Activated CD4-positive, alpha-beta memory T cell treated with anti-CD3 and anti-CD28 coated beads for 36 hours (primary cell): ENCODE measurements around the gene ADRA2C. TPM values are rescaled to one million over a fixed set of nuclear protein-coding genes. Genes with fewer than 3 reads are reported as not detected.

Source experiments
- CTCF ChIA-PET: fragments of 350-600 bp; sonication (Branson Sonifier 250); formaldehyde crosslinking; loops from one replicate; lab custom pipeline; 2021; ENCODE audit warnings: antibody characterized with exemption, inconsistent platforms; lab: Charles Lee
- POLR2A ChIA-PET: fragments of 350-600 bp; sonication (Branson Sonifier 250); formaldehyde crosslinking; loops from one replicate; lab custom pipeline; 2021; ENCODE audit warnings: antibody characterized with exemption; lab: Charles Lee
- DNase-seq: peaks from one replicate; pipeline ENCODE4 v3.0.0-alpha.2; 2020
- H3K27ac Mint-ChIP-seq: one replicate; pipeline ENCODE4 v1.8.0; 2021; ENCODE audit warnings: mixed read lengths
- H3K27me3 Mint-ChIP-seq: one replicate; pipeline ENCODE4 v1.8.0; 2021; ENCODE audit warnings: mixed read lengths
- H3K36me3 Mint-ChIP-seq: one replicate; pipeline ENCODE4 v1.8.0; 2021; ENCODE audit warnings: mixed read lengths
- H3K4me1 Mint-ChIP-seq: one replicate; pipeline ENCODE4 v1.8.0; 2021; ENCODE audit warnings: low read depth, mixed read lengths
- H3K4me3 Mint-ChIP-seq: one replicate; pipeline ENCODE4 v1.8.0; 2021; ENCODE audit warnings: mild to moderate bottlenecking, mixed read lengths
- H3K9me3 Mint-ChIP-seq: one replicate; pipeline ENCODE4 v1.8.0; 2021; ENCODE audit warnings: mixed read lengths
- intact Hi-C: fragments of 100-400 bp; cut with micrococcal nuclease; formaldehyde crosslinking; loops from one replicate; pipeline ENCODE4 v1.15.1; 2023
- total RNA-seq, 2 experiments: library from RNA; stranded (reverse); gene quantifications; one replicate each; pipeline ENCODE4 v1.2.3, GENCODE V29; 2021

The ADRA2C gene
- total RNA-seq, 2 experiments from 2014 or later, result not detected

DNA sequence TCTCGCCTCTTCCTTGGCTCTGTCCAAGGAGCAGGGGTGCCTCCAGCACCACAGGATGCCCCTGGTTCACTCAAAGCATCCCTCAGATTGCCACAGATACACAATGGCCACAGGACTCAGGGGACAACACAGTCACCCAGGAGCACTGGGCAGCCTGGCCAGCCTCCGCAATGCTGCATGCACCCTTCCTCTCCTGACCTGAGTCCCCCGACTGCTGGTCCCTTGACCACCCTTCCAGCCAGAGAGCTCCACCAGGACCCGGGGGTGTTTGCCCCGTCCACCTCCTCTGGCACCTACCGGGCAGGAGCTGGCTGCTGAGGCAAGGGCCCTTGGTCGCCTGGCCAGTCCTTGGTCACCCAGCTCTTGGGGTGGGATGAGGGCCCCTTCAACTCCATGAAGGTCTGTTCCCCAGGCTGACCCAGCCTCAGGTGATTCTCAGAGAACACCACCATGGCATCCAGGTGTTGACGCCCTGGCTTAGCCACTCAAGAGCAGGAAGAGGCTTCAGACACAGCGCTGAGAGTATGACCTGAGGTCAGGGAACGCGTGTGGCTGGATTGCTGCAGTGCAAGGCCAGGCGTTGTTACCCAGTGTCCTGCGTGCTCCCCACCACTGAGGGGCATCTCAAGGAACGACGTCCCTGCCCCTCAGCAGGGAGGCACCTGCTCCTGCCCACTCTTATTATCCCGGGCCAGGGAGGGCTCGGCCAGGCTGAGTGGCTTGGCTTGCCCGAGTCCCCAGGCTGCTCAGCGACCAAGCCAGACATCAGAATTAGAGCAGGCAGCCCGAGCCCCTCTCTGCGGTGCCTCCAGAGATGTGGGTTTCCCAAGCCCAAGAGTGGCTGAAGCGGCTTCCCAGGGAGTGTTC is 10.2 kb downstream of the ADRA2C start:
- intact Hi-C loops, result no loop called here
- no peaks in the 10 kb centered on the region for H3K4me1 Mint-ChIP-seq
- POLR2A ChIA-PET, result no interaction called here
- H3K36me3 Mint-ChIP-seq, result no peaks in the 10 kb centered on the region
- H3K27ac Mint-ChIP-seq, result no peak overlapping the region
- DNase-seq, result no peak
- CTCF ChIA-PET, result no interaction called here
- no peaks in the 10 kb centered on the region for H3K9me3 Mint-ChIP-seq
- no peak overlapping the region for H3K4me3 Mint-ChIP-seq
- H3K27me3 Mint-ChIP-seq, result no peaks in the 10 kb centered on the region

DNA sequence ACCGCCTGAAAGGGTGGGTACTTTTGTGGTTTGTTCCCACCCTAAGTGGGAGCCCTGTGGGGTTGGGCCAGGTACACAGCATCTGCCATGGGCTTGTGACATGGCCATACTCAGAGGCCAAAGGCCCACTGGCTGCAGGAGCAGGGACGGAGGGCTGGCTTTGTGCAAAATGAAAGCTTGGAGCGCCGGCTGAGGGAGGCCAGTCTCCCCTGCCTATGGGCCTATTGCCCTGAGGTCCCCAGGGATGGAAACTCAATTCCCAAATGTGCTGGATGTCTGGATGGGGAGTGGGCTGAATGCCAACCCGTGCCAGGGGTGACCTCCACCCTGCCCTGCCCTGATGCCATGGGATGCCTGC is 10.8 kb downstream of the ADRA2C start:
- no peak overlapping the region for H3K27ac Mint-ChIP-seq

DNA sequence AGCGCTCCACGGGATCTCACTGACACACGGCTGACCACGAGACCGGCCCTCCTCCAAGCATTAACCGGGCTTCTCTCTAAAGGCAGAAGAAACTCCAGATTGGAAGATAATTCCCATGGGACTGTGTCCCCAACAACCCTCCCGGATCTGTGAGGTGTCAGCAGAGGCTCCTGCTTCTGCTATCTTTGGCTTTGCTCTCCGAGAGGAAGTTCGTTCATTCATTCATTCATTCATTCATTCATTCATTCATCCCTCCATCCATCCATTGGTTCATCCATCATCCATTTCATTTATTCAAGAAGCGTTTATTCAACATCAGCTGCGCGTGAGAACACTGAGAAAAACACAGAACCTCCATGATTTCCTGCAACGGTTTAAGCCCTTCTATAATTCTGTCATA is 11.5 kb downstream of the ADRA2C start:
- intact Hi-C loops, result no loop called here
- ChIA-PET POLR2A (no interaction called here), CTCF (no interaction called here)
- Mint-ChIP-seq H3K9me3 (no peaks in the 10 kb centered on the region), H3K36me3 (no peaks in the 10 kb centered on the region), H3K4me3 (no peak overlapping the region), H3K27ac (no peak overlapping the region), H3K27me3 (no peaks in the 10 kb centered on the region), H3K4me1 (no peaks in the 10 kb centered on the region)
- no peak for DNase-seq

More for the DNA sequence above, 10.8 kb downstream of the ADRA2C start:
- DNase-seq, result no peak
- no peaks in the 10 kb centered on the region for H3K4me1 Mint-ChIP-seq
- H3K9me3 Mint-ChIP-seq, result no peaks in the 10 kb centered on the region
- intact Hi-C loops, result no loop called here
- CTCF ChIA-PET, result no interaction called here
- no peaks in the 10 kb centered on the region for H3K27me3 Mint-ChIP-seq
- H3K36me3 Mint-ChIP-seq, result no peaks in the 10 kb centered on the region
- H3K4me3 Mint-ChIP-seq, result no peak overlapping the region
- POLR2A ChIA-PET, result no interaction called here

DNA sequence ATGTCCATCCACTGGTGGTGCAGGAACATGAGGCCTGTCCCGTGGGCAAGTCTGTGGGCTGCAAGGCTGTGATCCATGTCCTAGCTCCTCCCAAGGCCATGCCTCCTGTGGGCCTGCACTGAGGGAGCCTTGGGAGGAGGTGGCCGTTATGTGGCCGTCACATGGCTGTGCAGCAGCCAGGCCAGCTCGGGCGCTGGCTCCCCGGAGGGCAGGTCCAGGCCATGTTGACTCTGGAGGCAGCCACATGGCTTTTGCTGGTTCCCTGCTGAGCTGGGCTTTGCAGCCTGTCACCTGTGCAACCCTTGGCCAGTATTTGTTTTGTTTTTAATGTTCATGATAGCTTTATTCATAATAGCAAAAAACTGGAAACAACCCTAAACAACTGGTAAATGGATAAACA is 13.3 kb downstream of the ADRA2C start:
- ChIA-PET POLR2A (no interaction called here), CTCF (no interaction called here)
- H3K27me3 Mint-ChIP-seq, result no peaks in the 10 kb centered on the region
- H3K27ac Mint-ChIP-seq, result no peak overlapping the region
- H3K4me3 Mint-ChIP-seq, result no peak overlapping the region
- H3K4me1 Mint-ChIP-seq, result no peaks in the 10 kb centered on the region
- intact Hi-C loops, result no loop called here
- H3K36me3 Mint-ChIP-seq, result no peaks in the 10 kb centered on the region
- H3K9me3 Mint-ChIP-seq, result no peaks in the 10 kb centered on the region
- no peak for DNase-seq

DNA sequence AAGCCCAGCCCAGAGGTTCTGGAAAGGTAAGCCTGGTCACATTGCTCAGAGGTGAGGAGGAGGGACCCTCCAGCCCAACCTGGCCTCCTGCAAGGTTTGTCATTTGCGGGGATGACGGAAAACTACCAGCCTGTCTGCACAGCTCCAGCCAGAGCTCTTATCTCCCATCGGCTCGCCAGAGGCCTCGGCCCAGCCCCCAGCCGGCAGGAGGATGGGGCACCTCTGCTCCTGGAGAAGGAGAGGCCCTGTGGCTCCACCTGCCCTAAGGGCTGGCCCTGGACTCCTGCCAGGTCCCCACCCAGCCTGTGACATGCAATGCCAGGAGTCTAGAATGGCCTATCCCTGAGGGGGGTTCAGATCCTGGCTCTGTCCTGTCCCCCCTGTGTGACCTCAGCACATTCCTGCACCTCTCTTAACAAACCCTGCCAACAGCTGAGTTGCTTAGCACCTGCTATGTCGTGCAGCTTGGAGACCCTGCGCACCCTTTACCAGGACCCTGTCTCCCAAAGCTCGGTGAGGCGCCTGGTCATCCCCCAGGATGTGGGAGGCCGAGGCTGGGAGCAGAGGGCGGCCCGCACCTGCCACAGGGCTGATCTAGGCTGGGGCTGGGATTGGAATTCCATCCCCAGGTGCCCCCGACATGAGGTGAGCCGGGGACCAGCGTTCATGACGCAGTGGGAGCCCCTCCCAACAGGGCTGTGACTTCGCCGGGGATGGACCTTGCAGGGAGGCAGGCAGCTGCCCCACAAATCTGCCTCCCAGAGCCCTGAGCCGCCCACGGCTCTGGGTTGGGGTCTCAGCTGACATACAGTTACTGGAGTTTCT is 14.4 kb downstream of the ADRA2C start:
- no peak overlapping the region for H3K4me3 Mint-ChIP-seq
- H3K4me1 Mint-ChIP-seq, result no peaks in the 10 kb centered on the region
- H3K27ac Mint-ChIP-seq, result no peak overlapping the region
- H3K36me3 Mint-ChIP-seq, result no peaks in the 10 kb centered on the region
- no peaks in the 10 kb centered on the region for H3K9me3 Mint-ChIP-seq
- DNase-seq, result no peak
- no peaks in the 10 kb centered on the region for H3K27me3 Mint-ChIP-seq
- ChIA-PET POLR2A (no interaction called here), CTCF (no interaction called here)
- intact Hi-C loops, result no loop called here

DNA sequence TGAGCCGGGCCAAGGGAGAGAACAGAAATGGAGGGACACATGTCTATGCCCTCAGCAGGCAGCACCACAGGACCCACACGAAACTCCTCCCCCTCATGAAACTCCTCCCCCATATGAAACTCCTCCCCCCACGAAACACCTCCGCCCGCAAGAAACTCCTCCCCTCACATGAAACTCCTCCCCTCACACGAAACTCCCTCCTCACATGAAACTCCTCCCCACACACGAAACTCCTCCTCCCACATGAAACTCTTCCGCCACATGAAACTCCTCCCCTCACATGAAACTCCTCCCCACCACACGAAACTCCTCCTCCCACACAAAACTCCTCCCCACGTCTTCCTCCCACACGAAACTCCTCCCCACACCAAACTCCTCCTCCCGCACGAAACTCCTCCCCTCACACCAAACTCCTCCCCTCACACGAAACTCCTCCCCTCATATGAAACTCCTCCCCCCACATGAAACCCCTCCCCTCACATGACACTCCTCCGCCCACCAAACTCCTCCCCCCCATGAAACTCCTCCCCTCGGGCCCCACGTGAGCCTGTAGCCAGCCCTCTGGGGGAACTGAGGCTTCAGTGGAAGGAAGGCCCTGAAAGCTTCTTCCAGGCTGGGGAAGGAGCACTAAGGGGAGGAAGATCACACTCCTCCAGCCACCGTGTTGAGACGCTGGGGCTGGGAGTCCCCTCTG is 15.2 kb downstream of the ADRA2C start:
- Mint-ChIP-seq H3K27ac (no peak overlapping the region), H3K36me3 (no peaks in the 10 kb centered on the region), H3K9me3 (no peaks in the 10 kb centered on the region), H3K4me1 (no peaks in the 10 kb centered on the region), H3K4me3 (no peak overlapping the region), H3K27me3 (no peaks in the 10 kb centered on the region)
- POLR2A ChIA-PET, result no interaction called here
- CTCF ChIA-PET, result no interaction called here
- DNase-seq, result no peak
- intact Hi-C loops, result no loop called here

DNA sequence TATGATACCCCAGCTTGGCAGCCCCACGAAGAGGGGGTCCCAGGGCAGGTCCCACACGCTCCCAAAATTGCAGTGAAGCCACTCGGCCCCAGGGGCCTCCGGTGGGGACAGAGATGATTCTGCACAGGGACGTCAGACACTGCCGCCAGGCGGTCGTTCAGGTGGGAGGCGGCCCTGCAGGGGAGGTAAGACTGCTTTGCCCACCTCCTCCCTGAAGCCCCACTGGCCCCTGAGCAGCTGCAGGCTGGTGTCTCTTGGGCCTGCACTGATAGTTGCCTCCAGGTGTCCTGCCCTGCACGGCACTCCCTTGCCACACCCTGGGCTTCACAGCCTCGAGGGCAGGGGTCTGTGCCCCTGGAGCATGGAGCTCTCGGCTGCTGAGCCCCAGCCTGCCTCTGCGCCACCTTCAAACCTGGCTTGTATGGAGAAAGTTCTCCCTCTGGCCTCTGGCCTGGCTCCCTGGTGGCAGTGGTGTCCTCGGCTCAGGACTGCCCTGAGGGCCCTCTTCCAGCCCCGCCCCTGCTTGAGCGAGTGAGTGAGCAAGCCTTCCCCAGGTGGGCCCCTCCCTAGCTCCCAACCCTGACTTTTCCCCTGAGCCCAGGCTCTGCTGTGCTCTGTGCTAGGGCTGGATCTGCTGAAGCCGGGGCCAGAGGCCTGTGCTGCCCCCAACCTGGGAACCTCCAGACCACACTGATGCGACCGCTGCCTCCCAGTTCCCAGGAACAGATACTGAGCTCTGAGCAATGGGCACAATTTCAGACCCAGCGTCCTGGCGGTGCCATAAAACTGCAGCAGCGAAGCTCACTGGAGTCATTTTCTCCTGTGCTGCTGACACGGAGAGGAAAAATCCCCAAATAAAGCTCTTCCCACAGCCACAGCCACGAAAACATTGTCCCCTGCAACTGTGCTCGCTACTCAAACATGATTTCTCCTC is 16.1 kb downstream of the ADRA2C start:
- Mint-ChIP-seq H3K4me3 (no peak overlapping the region), H3K9me3 (no peaks in the 10 kb centered on the region), H3K4me1 (no peaks in the 10 kb centered on the region), H3K27ac (no peak overlapping the region), H3K36me3 (no peaks in the 10 kb centered on the region), H3K27me3 (no peaks in the 10 kb centered on the region)
- intact Hi-C loops, result no loop called here
- CTCF ChIA-PET, result no interaction called here
- no peak for DNase-seq
- POLR2A ChIA-PET, result no interaction called here

DNA sequence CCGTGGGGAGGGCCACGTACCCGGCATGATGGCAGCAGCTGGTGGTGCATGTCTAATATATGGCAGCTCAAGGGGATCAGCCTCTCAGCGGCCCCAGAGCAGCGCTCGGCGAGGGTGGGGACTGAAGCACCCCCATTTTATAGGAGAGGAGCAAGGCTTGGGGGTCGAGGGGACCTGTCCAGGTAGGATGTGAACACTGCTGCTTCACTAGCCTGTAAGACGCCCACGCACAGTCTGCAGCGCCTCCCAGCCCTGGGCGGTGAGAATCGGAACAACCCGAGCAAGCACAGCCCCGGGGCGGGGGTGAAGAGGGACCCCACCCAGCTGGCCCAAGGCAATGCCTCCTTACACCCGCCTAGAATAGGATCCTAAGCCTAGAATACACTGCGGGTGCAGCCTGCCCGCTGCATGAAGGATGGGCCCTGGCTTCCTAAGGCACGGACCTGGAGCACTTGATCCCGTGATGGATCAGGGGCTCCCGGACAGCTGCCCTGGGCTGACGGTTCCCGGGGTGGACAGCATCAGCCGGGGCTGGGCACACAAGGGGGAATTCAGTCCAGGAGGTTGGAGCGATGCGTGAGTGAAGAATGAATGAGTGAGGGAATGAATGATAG is 17.6 kb downstream of the ADRA2C start:
- Mint-ChIP-seq H3K27ac (no peak overlapping the region), H3K36me3 (no peaks in the 10 kb centered on the region), H3K9me3 (no peaks in the 10 kb centered on the region), H3K4me1 (no peaks in the 10 kb centered on the region), H3K4me3 (no peak overlapping the region), H3K27me3 (no peaks in the 10 kb centered on the region)
- peak; percentile 24 for DNase-seq
- intact Hi-C loops, result no loop called here
- ChIA-PET POLR2A (no interaction called here), CTCF (no interaction called here)

DNA sequence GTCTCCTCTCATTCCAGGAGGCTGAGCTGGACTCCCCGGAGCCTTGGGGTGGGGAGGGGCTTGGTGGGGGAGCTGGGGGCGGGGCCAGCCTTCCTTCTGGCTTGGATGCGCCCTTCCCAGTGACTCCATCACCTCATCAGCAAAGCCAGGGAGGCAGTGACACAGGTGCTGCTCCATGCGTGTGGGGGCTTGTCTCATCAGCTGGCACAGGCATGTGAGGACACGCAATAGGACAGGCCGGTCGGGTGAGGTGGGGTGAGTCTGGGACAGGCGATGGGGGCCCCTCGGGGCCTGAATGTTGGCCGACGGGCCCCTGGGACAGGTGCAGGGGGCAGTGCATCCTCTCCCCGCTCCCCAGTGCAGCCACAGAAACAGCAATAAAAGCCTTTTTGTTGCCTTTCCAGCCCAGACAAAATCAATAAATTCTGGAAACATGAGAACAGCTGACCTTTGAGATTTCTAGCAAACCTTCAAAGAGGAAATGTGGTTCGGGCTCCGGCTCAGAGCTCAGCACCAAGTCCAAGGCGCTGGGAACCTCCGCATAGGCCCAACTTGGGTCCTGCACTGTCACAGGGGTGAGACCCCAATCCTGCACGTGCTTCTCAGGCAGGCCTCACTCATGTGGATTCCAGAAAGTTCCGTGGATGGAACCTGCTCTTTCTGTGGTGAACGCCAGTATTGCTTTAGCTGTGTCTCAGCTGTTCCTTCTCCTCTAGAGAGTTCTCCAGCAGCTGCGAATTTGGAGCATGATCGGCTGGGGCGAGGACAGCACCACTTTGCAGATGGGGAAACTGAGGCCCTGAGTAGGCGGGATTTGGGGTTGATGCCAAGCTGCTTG is 18.5 kb downstream of the ADRA2C start:
- no peaks in the 10 kb centered on the region for H3K36me3 Mint-ChIP-seq
- H3K4me3 Mint-ChIP-seq, result no peak overlapping the region
- POLR2A ChIA-PET, result no interaction called here
- intact Hi-C loops, result no loop called here
- H3K27ac Mint-ChIP-seq, result no peak overlapping the region
- no peak for DNase-seq
- H3K4me1 Mint-ChIP-seq, result no peaks in the 10 kb centered on the region
- H3K9me3 Mint-ChIP-seq, result no peaks in the 10 kb centered on the region
- CTCF ChIA-PET, result no interaction called here
- no peaks in the 10 kb centered on the region for H3K27me3 Mint-ChIP-seq

DNA sequence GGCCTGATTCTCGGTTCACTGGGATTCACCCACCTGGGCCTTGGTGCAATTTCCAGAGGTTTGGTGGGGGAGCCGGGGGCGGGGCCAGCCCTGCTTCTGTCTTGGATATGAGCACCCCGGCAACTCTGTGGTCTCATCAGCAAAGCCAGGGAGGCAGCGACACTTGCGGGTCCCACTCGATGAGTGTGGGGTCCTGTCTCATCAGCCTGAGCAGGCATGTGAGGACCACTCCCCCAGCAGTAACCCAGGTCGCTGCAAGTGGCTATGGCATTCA is 19.0 kb downstream of the ADRA2C start:
- ChIA-PET CTCF (no interaction called here), POLR2A (no interaction called here)
- H3K4me1 Mint-ChIP-seq, result no peaks in the 10 kb centered on the region
- H3K4me3 Mint-ChIP-seq, result no peak overlapping the region
- no peaks in the 10 kb centered on the region for H3K27me3 Mint-ChIP-seq
- H3K9me3 Mint-ChIP-seq, result no peaks in the 10 kb centered on the region
- intact Hi-C loops, result no loop called here
- no peak for DNase-seq
- H3K36me3 Mint-ChIP-seq, result no peaks in the 10 kb centered on the region
- H3K27ac Mint-ChIP-seq, result no peak overlapping the region
